GM20431 (cell line): ENCODE measurements around the gene RNASEH1.

Experiments used
- in situ Hi-C: fragments of 300-500 bp; cut with MseI, MboI; formaldehyde crosslinking; loops from one replicate; pipeline ENCODE4 v1.15.0; 2020; ENCODE audit warnings: low sequenced_read_pairs; ENCODE audit not compliant: unreplicated experiment

RNASEH1 gene

GRCh38 chr2:3565117-3565516 lies 7.0 kb upstream of the RNASEH1 start:
- in situ Hi-C loops, result no loop called here

GRCh38 chr2:3563521-3563976 lies 5.4 kb upstream of the RNASEH1 start:
- in situ Hi-C loops, result no loop called here

- in situ Hi-C loops, result no loop called here
Measured at GRCh38 chr2:3557639-3558204, 411 bp downstream of the RNASEH1 start.

- in situ Hi-C loops, result no loop called here
Measured at GRCh38 chr2:3553946-3554345, 4.2 kb downstream of the RNASEH1 start.

- in situ Hi-C loops, result no loop called here
Measured at GRCh38 chr2:3547915-3548314, 10.2 kb downstream of the RNASEH1 start.

- in situ Hi-C loops, result no loop called here
Measured at GRCh38 chr2:3545788-3546478, 12.2 kb downstream of the RNASEH1 start.

GRCh38 chr2:3543023-3543683 lies 15.0 kb downstream of the RNASEH1 start:
- in situ Hi-C loops, result no loop called here

- in situ Hi-C loops, result no loop called here
Measured at GRCh38 chr2:3542107-3542506, 16.0 kb downstream of the RNASEH1 start.

GRCh38 chr2:3539836-3540235 lies 18.3 kb downstream of the RNASEH1 start:
- in situ Hi-C loops, result no loop called here

- in situ Hi-C loops, result no loop called here
Measured at GRCh38 chr2:3536682-3537632, 21.2 kb downstream of the RNASEH1 start.

- in situ Hi-C loops, result no loop called here
Measured at GRCh38 chr2:3535794-3536681, 22.1 kb downstream of the RNASEH1 start.

GRCh38 chr2:3535467-3535793 lies 22.7 kb downstream of the RNASEH1 start:
- in situ Hi-C loops, result no loop called here

- in situ Hi-C loops, result no loop called here
Measured at GRCh38 chr2:3534251-3534814, 23.8 kb downstream of the RNASEH1 start.

GRCh38 chr2:3533836-3534235 lies 24.3 kb downstream of the RNASEH1 start:
- in situ Hi-C loops, result no loop called here

- in situ Hi-C loops, result no loop called here
Measured at GRCh38 chr2:3532941-3533340, 25.2 kb downstream of the RNASEH1 start.

- in situ Hi-C loops, result no loop called here
Measured at GRCh38 chr2:3529316-3530025, 28.7 kb downstream of the RNASEH1 start.

- in situ Hi-C loops, result no loop called here
Measured at GRCh38 chr2:3527886-3528785, 30.0 kb downstream of the RNASEH1 start.

GRCh38 chr2:3526871-3527270 lies 31.3 kb downstream of the RNASEH1 start:
- in situ Hi-C loops, result no loop called here
